ENCODE measurements around the gene SCGN. TPM values are rescaled to one million over a fixed set of nuclear protein-coding genes. Genes with fewer than 3 reads are reported as not detected.

SCGN gene
- total RNA-seq, 1 experiment from 2014 or later, result not detected

DNA sequence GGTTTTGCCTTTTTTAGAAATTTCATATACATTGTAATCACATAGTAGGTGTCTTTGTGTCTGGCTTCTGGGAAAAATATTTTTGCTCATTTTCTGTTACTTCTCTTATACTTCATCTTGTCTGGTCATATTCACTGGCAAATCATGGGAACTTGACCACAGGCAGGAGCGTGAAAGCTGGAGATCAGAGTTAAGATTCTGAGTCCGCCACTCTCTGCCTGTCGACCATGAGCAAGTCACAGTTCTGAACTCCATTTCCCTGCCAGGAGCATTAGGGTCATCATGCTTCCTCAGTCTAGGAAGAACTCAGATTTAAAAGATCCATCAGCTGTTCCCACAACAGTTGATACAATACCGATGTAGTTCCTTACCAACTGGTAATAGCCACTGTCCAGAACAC, 12.4 kb upstream of the SCGN start:
- ChIA-PET POLR2A (no interaction called here), CTCF (no interaction called here)
- Histone ChIP-seq H3K4me1 (ENCODE audit: control insufficient read depth, insufficient read depth, low read length) (no peaks in the 10 kb centered on the region), H3K36me3 (ENCODE audit: control insufficient read depth, insufficient read depth, low read length) (no peaks in the 10 kb centered on the region), H3K4me3 (ENCODE audit: low read depth in 2 of 2, low read length in 2 of 2) (no peak overlapping the region), H3K27ac (ENCODE audit: low read length) (no peak overlapping the region), H3K27me3 (ENCODE audit: control insufficient read depth, insufficient read depth, low read length) (peaks cover 2% of the 10 kb centered on the region; the same call in 1 of the 2 replicates), H3K9me3 (ENCODE audit: control insufficient read depth, insufficient read depth, low read depth, low read length) (no peaks in the 10 kb centered on the region)
- intact Hi-C loops (cut with micrococcal nuclease; ENCODE audit: unreplicated experiment) (no loop called here), in situ Hi-C loops (cut with HindIII; ENCODE audit: low pct_unique_long_range_greater_than_20kb, low sequenced_read_pairs) (no loop called here)
- TF ChIP-seq SIN3A (IDR thresholded peaks at IDR 0.05; ENCODE audit: borderline replicate concordance, insufficient read depth, low read depth, low read length), result no peak
- no peak for DNase-seq (ENCODE audit: low read depth, low spot score)
- BruUV-seq (replicated peaks), result no TSS peak
- ATAC-seq, result no peak

DNA sequence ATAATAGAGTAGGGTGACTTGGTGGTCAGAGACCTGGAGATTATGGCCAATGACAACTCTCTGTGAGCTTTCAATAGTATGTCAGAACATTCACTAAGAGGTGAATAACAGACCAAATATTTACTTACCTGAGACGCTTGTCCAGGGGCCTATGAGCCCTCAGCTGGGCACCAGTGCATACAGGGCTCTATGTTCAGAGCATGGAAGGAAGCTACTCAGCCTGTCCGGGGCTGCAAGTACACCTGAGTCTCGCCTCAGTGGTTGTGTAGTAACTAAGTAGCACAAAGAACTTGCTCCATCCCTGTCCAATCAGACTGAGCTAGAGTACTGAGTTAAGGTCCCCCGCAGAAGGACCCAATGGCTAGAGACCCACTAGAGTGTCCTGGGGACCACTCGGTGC, 11.6 kb upstream of the SCGN start:
- DNase-seq (ENCODE audit: low read depth, low spot score), result no peak
- TF ChIP-seq, protein P1, sequence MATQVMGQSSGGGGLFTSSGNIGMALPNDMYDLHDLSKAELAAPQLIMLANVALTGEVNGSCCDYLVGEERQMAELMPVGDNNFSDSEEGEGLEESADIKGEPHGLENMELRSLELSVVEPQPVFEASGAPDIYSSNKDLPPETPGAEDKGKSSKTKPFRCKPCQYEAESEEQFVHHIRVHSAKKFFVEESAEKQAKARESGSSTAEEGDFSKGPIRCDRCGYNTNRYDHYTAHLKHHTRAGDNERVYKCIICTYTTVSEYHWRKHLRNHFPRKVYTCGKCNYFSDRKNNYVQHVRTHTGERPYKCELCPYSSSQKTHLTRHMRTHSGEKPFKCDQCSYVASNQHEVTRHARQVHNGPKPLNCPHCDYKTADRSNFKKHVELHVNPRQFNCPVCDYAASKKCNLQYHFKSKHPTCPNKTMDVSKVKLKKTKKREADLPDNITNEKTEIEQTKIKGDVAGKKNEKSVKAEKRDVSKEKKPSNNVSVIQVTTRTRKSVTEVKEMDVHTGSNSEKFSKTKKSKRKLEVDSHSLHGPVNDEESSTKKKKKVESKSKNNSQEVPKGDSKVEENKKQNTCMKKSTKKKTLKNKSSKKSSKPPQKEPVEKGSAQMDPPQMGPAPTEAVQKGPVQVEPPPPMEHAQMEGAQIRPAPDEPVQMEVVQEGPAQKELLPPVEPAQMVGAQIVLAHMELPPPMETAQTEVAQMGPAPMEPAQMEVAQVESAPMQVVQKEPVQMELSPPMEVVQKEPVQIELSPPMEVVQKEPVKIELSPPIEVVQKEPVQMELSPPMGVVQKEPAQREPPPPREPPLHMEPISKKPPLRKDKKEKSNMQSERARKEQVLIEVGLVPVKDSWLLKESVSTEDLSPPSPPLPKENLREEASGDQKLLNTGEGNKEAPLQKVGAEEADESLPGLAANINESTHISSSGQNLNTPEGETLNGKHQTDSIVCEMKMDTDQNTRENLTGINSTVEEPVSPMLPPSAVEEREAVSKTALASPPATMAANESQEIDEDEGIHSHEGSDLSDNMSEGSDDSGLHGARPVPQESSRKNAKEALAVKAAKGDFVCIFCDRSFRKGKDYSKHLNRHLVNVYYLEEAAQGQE (IDR thresholded peaks at IDR 0.05; ENCODE audit: insufficient read depth in 1 of 2, low read depth in 2 of 2, low read length in 1 of 2), result no peak
- no peak for TF ChIP-seq TCF7L2 (IDR thresholded peaks at IDR 0.05; ENCODE audit: low read depth, low read length)
- no peak for TF ChIP-seq SIN3A (IDR thresholded peaks at IDR 0.05; ENCODE audit: borderline replicate concordance, insufficient read depth, low read depth, low read length)
- TF ChIP-seq, protein P2, sequence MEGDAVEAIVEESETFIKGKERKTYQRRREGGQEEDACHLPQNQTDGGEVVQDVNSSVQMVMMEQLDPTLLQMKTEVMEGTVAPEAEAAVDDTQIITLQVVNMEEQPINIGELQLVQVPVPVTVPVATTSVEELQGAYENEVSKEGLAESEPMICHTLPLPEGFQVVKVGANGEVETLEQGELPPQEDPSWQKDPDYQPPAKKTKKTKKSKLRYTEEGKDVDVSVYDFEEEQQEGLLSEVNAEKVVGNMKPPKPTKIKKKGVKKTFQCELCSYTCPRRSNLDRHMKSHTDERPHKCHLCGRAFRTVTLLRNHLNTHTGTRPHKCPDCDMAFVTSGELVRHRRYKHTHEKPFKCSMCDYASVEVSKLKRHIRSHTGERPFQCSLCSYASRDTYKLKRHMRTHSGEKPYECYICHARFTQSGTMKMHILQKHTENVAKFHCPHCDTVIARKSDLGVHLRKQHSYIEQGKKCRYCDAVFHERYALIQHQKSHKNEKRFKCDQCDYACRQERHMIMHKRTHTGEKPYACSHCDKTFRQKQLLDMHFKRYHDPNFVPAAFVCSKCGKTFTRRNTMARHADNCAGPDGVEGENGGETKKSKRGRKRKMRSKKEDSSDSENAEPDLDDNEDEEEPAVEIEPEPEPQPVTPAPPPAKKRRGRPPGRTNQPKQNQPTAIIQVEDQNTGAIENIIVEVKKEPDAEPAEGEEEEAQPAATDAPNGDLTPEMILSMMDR (IDR thresholded peaks at IDR 0.05), result no peak
- TF ChIP-seq POLR2AphosphoS5 (IDR thresholded peaks at IDR 0.05; ENCODE audit: low read depth, low read length), result no peak
- no TSS peak for BruUV-seq (replicated peaks)
- intact Hi-C loops (cut with micrococcal nuclease; ENCODE audit: unreplicated experiment) (no loop called here), in situ Hi-C loops (cut with HindIII; ENCODE audit: low pct_unique_long_range_greater_than_20kb, low sequenced_read_pairs) (no loop called here)
- Histone ChIP-seq H3K27me3 (ENCODE audit: control insufficient read depth, insufficient read depth, low read length) (peaks cover 2% of the 10 kb centered on the region; the same call in 1 of the 2 replicates), H3K27ac (ENCODE audit: low read length) (no peak overlapping the region), H3K4me1 (ENCODE audit: control insufficient read depth, insufficient read depth, low read length) (no peaks in the 10 kb centered on the region), H3K36me3 (ENCODE audit: control insufficient read depth, insufficient read depth, low read length) (no peaks in the 10 kb centered on the region), H3K9me3 (ENCODE audit: control insufficient read depth, insufficient read depth, low read depth, low read length) (no peaks in the 10 kb centered on the region), H3K4me3 (ENCODE audit: low read depth in 2 of 2, low read length in 2 of 2) (no peak overlapping the region)
- ChIA-PET CTCF (no interaction called here), POLR2A (no interaction called here)
- no peak for ATAC-seq

DNA sequence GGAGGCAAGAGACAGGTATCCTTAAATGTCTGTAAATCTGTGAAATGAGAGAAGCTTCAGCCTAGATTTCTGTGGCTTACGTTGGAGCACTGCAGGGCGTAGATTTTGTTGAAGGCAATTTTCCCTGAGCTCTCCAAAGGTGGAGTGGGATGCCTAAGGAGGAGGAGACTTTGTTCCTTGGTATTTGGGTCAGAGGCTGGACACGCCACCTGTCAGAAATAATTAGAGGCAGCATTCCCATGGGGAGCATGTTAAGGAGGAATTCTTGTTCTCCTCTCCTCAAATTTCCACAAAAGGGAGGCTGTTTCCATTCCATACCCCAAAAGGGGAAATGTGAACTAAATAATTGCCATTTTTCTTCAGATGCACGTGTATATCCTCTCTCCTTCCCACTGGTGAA, 11.1 kb upstream of the SCGN start:
- in situ Hi-C loops (cut with HindIII; ENCODE audit: low pct_unique_long_range_greater_than_20kb, low sequenced_read_pairs) (no loop called here), intact Hi-C loops (cut with micrococcal nuclease; ENCODE audit: unreplicated experiment) (no loop called here)
- H3K27ac ChIP-seq (ENCODE audit: low read length), result no peak overlapping the region
- no peaks in the 10 kb centered on the region for H3K36me3 ChIP-seq (ENCODE audit: control insufficient read depth, insufficient read depth, low read length)
- ATAC-seq, result no peak
- peaks cover 2% of the 10 kb centered on the region; the same call in 1 of the 2 replicates for H3K27me3 ChIP-seq (ENCODE audit: control insufficient read depth, insufficient read depth, low read length)
- no peak for DNase-seq (ENCODE audit: low read depth, low spot score)
- no peaks in the 10 kb centered on the region for H3K4me1 ChIP-seq (ENCODE audit: control insufficient read depth, insufficient read depth, low read length)
- no peak overlapping the region for H3K4me3 ChIP-seq (ENCODE audit: low read depth in 2 of 2, low read length in 2 of 2)
- no TSS peak for BruUV-seq (replicated peaks)
- ChIA-PET POLR2A (no interaction called here), CTCF (no interaction called here)
- H3K9me3 ChIP-seq (ENCODE audit: control insufficient read depth, insufficient read depth, low read depth, low read length), result no peaks in the 10 kb centered on the region
- TF ChIP-seq TCF7L2 (IDR thresholded peaks at IDR 0.05; ENCODE audit: low read depth, low read length), result no peak
- TF ChIP-seq, protein P1 (IDR thresholded peaks at IDR 0.05; ENCODE audit: insufficient read depth in 1 of 2, low read depth in 2 of 2, low read length in 1 of 2), result no peak
- no peak for TF ChIP-seq POLR2AphosphoS5 (IDR thresholded peaks at IDR 0.05; ENCODE audit: low read depth, low read length)
- TF ChIP-seq, protein P2 (IDR thresholded peaks at IDR 0.05), result no peak
- no peak for TF ChIP-seq SIN3A (IDR thresholded peaks at IDR 0.05; ENCODE audit: borderline replicate concordance, insufficient read depth, low read depth, low read length)
